ENCODE measurements around the gene PUM2. TPM values are rescaled to one million over a fixed set of nuclear protein-coding genes. Genes with fewer than 3 reads are reported as not detected.

Gene PUM2
- total and polyA plus RNA-seq, 2 of the 8 experiments (the other 6 are each of a cell fraction or from before 2014, with no cell fraction given) = 46.6 to 114 TPM

DNA sequence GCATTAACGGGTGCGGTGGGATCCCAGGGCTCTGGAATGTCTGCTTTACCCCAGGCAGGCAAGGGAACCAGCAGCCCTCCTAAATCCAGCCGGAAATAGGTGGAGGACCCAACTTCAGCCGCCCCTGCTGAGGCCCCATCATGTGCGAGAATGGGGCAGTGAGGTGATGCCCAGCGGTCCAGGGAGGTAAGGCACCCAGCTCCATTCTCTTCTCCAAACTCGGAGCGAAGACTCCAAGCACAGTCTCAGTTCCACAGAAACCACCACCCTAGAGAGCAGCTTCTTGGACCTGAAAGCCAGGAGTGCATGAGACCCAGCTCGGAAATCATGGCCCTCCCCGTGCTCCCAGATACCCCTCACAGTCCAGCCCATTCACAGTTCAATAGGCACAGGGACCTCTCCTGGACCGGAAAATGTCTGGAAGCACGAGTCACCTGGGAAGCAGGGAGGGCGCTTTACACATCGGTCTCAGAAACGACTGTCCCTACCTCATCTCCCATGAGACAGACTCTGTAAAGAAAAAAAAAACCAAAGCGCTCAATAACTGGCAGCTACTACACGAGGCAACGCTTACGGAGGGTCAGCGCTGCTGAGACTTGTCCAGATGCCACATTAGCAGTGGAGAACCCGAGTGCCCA, 127.8 kb downstream of the PUM2 start (continued):
- TF ChIP-seq RXRA (IDR thresholded peaks at IDR 0.05; ENCODE audit: insufficient read depth, low read depth, low read length) (no peak), TBP (IDR thresholded peaks at IDR 0.05; ENCODE audit: low read depth, low read length) (no peak), CREB1 (IDR thresholded peaks at IDR 0.05) (no peak), POLR2AphosphoS5 (IDR thresholded peaks at IDR 0.05; ENCODE audit: low read depth, low read length) (no peak), BACH1 (IDR thresholded peaks at IDR 0.05; ENCODE audit: low read length) (no peak), CHD2 (IDR thresholded peaks at IDR 0.05; ENCODE audit: low read length) (no peak), RNF2 (IDR thresholded peaks at IDR 0.05; ENCODE audit: borderline replicate concordance, low read depth, low read length, missing control alignments, poor library complexity, severe bottlenecking) (no peak), EGR1 (IDR thresholded peaks at IDR 0.05; ENCODE audit: borderline replicate concordance, low read depth, low read length) (no peak), BRCA1 (IDR thresholded peaks at IDR 0.05; ENCODE audit: low read depth, low read length) (no peak)

Data from H1 (cell line).